Activated gamma-delta T cell (primary cell): ENCODE measurements around the gene B4GALT6.

Experiments
- DNase-seq: peaks from one replicate; lab custom pipeline; 2025; lab: John Stamatoyannopoulos, UW

B4GALT6 gene

DNA sequence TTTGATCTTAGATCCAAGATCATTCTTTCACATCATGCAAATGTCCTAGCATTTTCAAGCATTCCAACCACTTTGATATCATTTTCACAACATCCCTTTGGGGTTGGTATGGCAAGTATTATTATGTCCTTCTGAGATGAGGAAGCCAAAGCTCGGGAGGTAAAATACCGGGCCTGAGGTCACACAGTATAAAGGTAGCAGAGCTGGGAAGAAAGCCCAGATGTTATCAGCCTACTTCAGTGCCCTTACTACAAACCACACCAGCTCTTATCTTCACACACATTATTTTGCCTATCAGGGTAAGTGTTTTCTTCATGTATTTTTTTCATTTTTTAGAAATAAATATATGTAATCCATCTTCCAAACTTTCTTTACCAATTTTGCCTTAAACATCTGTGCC, 4.2 kb upstream of the B4GALT6 start:
- no peak for DNase-seq

DNA sequence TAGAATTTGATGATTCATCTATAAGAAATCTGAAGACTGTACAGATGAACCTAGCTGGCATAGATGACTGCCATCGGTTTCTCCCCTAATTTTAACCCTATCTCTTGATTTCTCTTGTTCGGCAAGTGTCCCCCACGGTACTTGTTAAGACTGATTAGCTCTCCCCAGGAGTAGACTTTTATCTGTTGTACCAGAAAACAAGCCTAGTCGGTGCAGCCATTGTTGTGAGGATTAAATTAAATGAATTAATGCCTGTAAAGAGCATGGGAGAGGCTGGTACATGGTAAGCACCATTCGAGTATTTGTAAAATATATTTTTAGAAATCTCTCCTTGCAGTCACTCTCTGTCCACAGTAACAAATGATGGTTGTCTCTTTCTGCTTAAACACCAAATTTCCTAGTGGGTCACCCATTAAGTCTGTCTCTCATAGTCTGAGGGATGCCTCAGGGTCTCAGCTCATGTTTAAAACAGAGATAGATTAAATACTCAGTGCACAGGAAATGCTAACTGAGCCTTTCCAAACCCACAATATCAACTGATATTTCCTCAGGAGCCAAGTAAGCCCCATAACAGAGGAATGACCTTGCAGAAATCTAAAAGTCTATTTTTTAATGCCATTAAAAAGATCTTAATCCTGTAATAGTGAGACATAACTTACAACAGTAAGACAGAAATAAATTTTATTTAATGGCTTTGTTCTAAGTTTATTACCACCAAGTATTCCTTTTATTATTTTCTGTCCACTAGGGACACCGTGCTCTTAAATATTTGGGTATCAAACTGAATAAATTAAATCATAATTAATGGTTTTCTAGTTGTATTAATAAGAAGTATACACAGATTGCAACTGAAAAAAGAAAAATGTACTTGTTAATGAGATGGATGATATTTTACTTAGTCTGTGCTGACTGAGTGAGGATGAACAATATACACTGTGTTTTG, 2.9 kb upstream of the B4GALT6 start:
- DNase-seq, result no peak

DNA sequence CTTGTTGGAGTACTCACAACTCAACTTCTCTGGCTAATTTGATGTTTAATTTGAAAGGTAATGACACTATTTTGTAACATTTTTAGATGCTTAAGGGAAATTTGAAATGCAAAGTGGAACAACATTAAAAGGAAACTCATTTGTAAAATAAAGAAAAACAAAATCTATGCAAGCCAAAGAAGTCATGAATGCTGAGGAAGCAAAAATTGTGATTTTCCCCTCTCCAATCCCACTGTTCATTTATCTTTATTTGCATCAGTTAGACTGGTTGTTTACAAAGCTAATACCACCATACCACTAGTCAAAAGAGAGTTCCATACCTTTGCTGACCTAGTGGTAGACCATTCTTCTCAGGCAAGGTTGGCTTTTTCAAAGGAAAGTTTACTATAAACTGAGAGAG, 2.2 kb upstream of the B4GALT6 start:
- no peak for DNase-seq

DNA sequence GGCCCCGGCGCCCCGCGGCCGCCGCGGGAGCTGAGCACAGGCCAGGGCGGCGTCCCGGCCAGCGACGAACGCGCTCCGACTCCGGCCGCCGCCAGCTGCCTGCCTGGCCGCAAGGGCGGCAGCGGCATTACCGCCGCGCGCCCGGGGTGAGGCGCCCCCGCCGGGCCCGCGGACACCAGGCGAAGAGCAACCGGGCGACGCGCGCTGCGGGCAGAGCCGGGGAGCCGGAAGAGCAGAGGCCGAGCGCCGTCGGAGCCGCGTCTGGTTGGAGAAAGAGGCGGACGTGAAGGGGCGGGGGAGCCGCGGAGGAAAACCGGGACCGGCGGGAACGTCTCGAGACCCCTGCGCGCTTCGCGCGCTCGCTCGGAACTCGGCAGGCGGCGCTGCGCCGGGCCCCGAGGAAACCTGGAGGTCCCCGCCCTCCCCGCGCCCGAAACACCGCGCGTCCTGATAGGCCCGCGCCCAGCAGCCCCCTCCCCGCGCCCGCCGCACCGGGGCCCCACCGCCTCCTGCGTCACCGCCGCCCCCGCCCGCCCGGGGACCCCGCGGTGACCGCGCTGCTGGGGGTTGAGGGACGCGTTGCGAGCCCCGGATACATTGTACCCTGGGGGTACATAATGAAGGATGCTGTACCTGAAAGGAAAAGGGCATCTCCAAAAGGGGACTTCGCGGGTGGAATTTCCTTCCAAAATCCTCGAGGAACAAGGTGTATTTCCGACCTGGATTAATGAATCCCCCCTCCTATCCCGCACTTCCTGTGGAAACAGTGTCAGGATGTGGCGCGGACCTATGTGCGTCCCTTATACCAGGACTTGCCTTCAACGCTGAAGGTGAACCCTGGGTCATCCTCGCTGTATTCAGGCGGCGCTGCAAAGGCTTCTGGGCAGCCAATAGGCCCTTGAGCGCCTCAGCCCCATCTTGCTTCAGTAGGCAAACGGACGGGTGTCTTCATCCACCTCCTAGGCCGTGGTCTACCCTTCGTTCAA, 1.0 kb upstream of the B4GALT6 start:
- DNase-seq, result peak; percentile 37

DNA sequence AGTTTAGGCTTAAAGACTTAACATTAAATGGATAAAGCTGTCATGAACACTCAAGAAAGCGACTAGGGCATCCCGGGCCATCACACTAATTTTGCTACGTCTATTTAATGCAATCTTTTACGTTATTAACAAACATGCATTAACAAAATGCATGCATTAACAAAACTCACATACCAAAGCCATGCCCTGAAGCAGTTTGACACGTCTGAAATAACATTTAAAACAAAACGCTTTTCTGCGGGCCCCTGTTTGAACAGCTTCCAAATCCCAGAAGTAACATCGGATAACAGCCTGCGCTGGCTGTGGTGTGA, 458 bp downstream of the B4GALT6 start:
- DNase-seq, result no peak

DNA sequence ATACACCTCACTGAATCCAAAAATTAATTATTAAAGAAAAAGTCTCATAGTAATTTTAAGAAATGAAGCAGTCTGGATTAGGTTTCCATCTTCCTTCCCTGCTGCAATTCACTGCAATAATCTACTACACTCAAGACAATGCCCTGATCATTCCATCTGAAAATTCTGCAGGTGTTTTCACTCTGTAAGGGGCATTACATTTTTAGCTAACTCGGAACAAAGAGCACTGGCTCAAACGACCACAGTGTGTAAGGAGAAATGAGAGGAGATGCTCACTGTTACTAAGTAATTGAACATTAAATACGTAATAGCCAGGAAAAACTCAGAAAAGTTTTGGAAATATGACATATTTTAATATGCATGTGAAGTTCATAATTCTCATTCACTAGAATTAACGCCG, 1.3 kb downstream of the B4GALT6 start:
- DNase-seq, result no peak

DNA sequence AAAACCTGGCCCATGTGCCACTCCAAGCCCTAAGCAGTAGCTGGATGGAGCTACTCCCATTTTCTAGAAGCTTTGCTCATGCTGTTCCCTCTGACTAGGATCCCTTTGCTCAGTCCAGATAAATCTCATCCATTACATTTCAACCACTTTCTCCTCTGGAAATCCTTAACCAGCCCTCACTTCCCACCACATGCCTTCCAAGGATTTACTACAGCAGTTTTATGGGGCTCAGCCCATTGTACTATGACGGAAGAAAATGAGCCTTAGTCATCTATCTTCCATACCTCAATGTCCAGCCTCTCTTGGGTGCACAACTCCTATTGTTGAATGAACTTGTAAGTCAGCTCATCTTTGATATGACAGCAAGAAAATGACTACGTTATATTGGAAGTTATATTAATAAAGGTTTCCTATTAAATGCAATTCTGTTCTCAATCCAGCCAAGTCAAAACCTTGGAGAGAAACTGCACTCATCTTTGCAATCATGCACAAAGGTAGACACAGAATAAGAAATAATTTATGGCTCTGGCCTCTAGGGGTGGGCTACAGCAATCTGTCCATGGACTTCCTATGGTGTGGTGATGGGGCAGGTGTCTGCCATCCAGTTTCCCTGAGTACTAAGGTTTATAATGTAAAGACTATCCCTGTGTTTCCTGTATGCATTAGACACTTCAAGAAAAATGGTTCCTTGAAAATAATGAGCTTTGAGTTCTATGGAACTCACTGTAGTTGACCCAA, 3.4 kb downstream of the B4GALT6 start:
- DNase-seq, result no peak

DNA sequence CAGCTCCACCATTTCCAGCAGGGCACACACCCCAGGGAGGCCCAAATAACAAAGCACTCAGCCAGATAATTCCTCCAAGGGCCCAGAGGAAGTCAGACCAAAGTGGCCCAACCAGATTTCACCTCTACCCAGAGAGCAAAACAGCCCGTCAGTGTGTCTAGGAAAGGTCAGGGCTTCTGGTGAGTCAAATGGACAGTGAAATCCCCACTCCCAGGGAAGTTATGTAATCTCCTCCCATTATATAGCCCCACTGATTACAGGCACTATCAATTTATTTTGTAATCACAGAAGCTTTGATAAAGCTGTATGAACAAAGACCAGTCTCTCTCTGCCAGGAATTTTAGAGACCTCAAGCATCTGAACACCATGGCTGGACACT, 4.0 kb downstream of the B4GALT6 start:
- no peak for DNase-seq

DNA sequence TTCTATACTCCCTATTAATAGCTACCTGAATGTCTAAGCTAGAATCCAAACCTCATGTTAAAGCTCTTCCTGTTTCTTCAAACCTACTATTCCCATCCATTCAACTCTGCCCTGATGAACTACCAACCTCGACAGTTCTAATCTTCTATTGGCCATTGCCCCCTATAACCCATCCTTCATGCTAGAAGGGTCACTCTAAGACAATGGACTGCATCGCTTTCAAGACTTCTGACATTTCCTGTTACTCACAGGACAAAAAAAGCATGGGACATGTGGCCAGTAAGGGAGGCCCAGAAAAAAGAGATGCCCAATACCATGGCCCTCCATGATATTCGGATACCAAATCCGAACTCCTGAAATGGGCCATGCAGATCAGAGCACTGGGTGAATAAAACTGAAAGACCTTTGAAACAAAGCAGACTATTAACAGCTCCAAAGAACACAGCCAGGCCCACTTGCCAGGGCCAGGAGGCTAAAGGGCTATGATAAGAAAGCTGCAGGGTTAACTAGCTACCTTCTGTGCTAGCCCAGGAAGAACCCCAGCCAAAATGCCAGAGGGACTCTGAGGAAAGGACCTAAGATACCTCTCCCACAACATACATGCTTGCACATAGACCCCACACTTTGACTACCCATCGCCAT, 4.5 kb downstream of the B4GALT6 start:
- no peak for DNase-seq

DNA sequence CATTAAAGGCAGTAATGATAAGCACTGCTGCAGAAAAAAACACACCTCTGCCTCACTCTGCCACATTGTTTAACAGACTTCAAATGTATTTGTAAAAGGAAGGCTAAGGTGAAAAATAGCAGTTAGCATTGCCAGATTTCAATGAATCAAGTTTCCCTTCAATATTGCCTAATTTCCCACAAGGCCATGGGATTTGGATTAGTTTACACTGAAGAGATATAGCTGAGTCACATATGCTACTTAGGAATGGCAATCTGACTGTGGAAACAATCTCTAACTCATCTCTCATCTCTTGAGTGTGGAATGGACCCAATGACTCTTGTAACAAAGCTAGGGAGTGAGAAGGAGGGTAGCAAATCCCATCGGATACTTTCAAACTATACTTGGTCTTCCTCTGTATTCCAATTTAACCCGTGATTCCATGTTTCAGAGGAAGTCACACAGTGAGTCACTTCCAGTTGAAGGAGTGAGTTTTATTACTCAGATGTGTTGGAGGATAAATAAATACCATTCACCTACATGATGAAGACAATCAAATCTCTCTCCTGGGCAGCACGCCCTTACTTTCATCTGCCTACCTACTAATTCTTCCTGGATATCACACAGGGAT, 5.1 kb downstream of the B4GALT6 start:
- DNase-seq, result no peak

DNA sequence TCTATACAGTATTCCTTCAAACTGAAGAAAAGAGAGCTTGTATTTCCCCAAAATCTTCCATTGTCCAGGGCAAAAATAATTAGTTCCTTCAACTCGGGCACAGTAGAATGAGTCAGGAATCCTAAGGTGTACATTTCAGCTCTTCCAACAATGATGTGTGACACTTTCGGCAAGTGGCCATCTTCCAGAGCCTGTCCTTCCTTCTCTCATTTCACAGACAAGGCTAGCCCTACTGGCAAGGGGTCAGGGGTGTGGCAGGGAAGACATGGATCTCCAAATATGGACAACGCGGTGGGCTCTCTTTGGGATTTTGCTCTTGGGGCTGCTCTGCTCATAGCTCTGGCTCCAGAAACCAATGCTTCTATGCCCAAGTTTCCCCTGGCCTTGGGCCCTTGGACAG, 6.0 kb downstream of the B4GALT6 start:
- no peak for DNase-seq

DNA sequence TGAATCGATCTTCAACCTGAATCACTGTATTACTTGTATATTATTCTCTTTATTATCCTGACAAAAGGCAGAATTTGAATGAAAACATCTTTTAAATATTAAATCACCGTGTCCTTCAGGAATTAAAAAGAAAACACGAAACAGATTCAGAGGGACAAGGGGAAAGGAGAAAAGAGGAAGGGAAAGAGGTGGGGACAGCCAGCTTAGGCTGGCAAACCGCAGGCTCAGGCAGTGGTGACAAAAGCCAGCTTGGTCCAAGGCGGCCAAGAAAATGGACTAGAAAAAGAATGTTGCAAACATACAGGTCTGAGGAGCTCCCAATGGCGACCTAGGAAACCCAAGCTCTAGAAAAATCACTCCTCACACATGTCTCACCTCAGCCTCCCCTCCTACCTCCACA, 6.8 kb downstream of the B4GALT6 start:
- no peak for DNase-seq

DNA sequence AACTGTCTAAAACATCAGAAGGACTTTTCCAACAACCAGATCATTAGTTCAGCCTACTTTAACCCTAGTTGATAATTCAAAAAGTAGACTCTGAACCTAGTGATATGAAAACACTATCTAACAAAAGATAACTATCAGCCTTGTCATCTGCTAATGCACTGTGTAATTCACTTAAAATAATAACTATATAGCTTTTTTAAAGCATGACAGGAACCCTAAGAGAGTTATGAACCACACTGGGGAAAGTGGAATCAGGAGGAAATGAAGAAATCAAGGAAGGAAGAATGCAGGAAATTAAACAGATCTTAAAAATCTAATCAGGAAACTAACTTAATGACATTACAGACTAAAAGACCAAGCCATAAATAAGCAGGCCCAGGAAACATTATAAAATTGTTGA, 9.0 kb downstream of the B4GALT6 start:
- no peak for DNase-seq

DNA sequence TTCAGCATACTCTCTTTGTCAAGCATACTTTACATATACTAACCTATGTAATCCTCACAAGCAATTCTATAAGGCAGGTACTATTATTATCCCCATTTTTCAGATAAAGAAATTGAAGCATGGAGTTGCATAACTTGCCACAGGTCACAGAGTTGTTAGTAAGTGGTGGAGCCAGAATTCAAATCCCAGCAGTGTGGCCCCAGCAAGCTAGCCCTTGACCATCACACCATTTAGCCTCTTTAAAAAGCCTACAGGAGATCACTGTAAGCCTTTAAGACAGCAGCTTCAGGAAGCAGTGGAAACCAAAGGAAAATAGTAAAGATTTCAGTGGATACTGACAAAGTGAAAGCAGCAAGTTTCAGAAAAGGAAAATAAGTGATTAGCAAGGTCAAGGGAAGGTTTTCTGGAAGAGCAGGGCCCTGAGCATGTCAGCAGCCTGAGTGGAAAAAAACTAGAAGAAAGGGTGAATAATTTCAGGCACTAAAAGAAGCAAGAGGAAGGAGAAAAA, 11.7 kb downstream of the B4GALT6 start:
- DNase-seq, result no peak

DNA sequence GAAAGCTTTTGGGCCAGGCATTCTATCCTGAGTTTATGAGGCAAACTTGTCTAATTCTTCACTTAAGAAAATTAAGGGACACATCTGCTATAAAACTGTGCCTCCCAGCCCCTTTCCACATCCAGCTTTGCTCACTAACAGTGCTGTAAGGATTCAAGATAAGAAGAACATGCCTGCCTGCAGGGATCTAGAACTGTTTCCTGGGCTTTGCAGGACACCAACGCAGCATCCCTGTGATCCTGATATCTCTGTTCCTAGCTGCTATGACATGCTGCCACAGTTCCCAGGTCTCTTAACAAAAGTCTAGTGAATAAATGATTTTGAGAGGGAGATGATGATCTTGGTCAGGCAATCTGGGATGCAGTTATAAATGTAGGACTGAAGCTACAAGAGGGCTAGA, 12.4 kb downstream of the B4GALT6 start:
- DNase-seq, result no peak

DNA sequence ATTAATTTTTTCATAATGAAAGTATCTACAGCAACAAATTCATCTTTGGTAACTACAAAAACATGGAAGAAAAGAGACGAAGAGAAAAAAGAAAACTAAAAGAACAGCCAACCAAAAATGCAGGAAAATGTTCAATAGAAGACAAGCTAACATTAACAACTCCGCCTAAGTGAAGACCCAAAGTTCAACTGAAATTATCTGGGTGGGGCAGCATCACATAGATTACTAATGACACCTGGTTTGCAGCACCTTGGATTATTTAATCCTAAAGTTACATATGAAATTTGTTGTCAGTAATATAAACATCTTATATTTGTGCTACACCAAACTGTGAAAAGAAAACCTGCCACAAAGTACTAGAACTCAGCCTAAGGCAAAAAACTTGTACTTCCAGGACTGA, 14.8 kb downstream of the B4GALT6 start:
- no peak for DNase-seq

DNA sequence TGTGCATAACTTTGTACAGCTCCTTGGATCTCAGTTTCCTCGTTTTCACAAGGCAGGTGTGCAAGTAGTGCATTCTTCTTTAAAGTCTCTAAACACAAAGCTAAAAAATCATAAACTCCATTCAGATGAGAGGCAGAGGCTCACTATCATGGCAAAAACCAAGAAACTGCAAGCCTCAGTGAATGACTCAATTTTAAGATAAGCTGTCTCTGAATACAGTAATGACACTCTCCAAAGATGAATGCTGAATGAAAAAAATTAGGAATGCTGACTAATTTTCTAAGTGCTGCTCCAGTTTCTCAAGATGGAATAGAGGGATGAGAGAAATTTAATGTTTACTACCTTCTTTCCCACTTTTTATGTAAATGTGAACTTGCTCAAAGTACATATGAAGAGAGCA, 17.2 kb downstream of the B4GALT6 start:
- DNase-seq, result no peak

DNA sequence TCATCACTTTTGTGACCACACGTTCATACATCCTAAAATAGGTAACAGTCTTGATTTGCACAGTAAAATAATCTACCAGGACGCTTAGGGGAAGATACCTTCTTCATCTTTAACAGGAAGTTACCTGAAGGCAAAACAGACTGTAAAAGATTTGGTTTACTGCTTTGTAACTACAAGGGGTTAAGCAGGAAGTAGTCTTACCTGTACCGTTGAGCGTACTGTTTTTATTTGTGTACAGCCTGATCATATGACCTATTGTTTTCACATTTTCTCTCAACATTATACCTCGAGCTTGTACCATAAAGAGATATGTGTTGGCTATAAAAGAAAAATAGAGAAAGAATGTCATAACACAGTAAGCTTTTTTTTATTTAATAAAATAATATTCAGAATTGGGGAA, 18.3 kb downstream of the B4GALT6 start:
- no peak for DNase-seq

DNA sequence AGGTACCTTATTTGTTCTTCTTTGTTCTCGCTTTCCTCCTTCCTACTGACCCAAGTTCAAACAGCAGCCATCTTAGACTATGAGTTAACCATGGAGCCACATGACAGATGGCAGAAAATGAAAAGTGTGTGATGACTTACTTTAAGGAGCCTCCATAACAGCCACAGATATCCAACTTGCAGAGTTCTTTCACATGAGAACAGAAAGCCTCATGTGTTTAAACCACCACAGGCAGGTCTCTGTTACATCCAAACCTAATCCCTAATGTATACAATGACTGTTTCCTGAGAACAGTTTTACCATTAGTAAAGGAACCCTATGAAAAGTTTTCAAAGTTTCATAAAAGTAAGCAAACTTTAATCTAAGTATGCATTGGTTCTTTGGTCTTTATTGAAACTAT, 20.3 kb downstream of the B4GALT6 start:
- DNase-seq, result no peak

DNA sequence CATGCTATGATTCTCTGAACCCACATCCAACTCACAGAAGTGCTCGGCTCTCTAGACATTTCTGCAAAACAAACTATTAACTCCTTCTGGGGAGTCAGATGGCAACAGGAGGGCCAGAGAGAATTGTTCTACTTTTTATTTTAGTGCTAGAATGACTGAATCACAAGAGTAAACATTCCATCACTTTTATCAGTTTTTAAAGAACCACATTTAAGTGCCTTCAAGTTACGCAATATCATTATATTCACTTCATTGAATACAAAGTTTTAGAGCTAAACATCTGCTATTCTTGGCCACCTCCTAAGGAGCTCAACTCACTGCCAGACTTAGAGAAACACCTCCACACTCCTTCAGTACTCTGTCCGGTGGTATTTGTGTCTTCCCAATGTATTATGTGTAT, 22.4 kb downstream of the B4GALT6 start:
- DNase-seq, result no peak

DNA sequence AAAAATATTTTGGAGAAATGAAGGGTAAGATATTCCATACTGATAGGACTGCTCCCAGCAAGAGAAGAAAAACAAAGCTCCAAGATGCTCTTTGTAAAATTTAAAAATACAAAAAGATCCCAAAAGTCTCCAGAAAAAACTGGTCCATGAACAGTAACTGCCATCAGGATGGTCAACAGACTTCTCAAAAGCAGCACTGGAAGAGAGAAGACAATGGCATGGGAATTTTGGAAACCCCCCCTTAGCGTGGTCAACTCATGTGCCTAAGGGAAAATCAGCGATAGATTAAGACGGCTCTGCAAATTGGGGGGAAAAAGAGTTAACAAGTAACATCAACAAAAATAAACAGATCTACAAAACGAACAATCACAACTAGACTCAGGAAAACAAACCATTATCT, 23.6 kb downstream of the B4GALT6 start:
- no peak for DNase-seq
